Kidney (tissue), 14 donors: Measurements from ENCODE around the gene XPO1. TPM values are rescaled to one million over a fixed set of nuclear protein-coding genes. Genes with fewer than 3 reads are reported as not detected.
"Not testable (repeated sequence)": the region's sequence is repeated elsewhere in the genome, so short reads cannot be mapped to it uniquely, and the experiment has no call there.

Source experiments
- DNase-seq, 5 donors: peaks; one replicate each; pipeline ENCODE4 v3.0.0-alpha.2; 2013 to 2020
- FAIRE-seq: peaks from 2 replicates; lab custom pipeline; 2012; peaks lifted over from hg19 to GRCh38; lab: Jason Lieb, UNC
- H3K27ac ChIP-seq, 2 donors: one replicate each; pipeline ENCODE4 v1.7.0; 2013; ENCODE audit warnings: low read depth in 2 of 2, low read length in 2 of 2, inconsistent platforms in 1 of 2
- H3K27me3 ChIP-seq: one replicate; pipeline ENCODE4 v1.7.1; 2013; ENCODE audit warnings: low read length, inconsistent platforms; ENCODE audit not compliant: control insufficient read depth, insufficient read depth
- H3K36me3 ChIP-seq, 3 donors: one replicate each; pipeline versions ENCODE4 v1.7.0 to v1.7.1; 2013; ENCODE audit warnings: low read length in 3 of 3, control low read depth in 1 of 3, inconsistent platforms in 1 of 3; ENCODE audit not compliant: insufficient read depth in 3 of 3, control insufficient read depth in 2 of 3
- H3K4me1 ChIP-seq, 3 donors: one replicate each; pipeline versions ENCODE4 v1.7.0 to v1.7.1; 2013; ENCODE audit warnings: low read length in 3 of 3, inconsistent platforms in 1 of 3, low read depth in 1 of 3; ENCODE audit not compliant: control insufficient read depth in 2 of 3, insufficient read depth in 2 of 3
- H3K4me3 ChIP-seq, 3 donors: one replicate each; pipeline versions ENCODE4 v1.7.0 to v1.8.1; 2013; ENCODE audit warnings: low read length in 3 of 3, control low read depth in 1 of 3, inconsistent platforms in 1 of 3
- H3K9ac ChIP-seq, 3 donors: one replicate each; pipeline versions ENCODE4 v1.7.0 to v1.7.1; 2013; ENCODE audit warnings: low read length in 3 of 3, control low read depth in 1 of 3, inconsistent platforms in 1 of 3
- H3K9me3 ChIP-seq, 3 donors: one replicate each; pipeline versions ENCODE4 v1.7.0 to v1.7.1; 2013; ENCODE audit warnings: low read length in 3 of 3, control low read depth in 1 of 3, inconsistent platforms in 1 of 3; ENCODE audit not compliant: control insufficient read depth in 2 of 3, insufficient read depth in 1 of 3
- CTCF ChIP-seq: IDR thresholded peaks from 3 replicates; pipeline ENCODE4 v1.5.1; 2012; ENCODE audit warnings: mild to moderate bottlenecking, moderate library complexity, borderline replicate concordance; ENCODE audit not compliant: insufficient read depth; ENCODE audit errors: extremely low read depth
- intact Hi-C: fragments of 100-400 bp; cut with DNase I; formaldehyde crosslinking; loops from one replicate; pipeline ENCODE4 v1.11.1; 2022
- polyA plus RNA-seq: library from polyadenylated mRNA; stranded (reverse); fragments of 350-450 nt; fragmentation: Illumina TruSeq; extraction: RNeasy Lipid Tissue Mini Kit (QIAGEN cat#74804); gene quantifications from one replicate; pipeline ENCODE4 v1.2.3, GENCODE V29; 2014; ENCODE audit warnings: low read depth, low replicate concordance; ENCODE audit not compliant: insufficient read depth
- total RNA-seq: library from RNA; stranded (reverse); fragmentation: NEBNext Ultra II Directional; extraction: Animal tissue kit (Norgen Biotek cat#: 25700); gene quantifications from one replicate; pipeline ENCODE4 v1.2.1, GENCODE V29; 2021
- donor health status: control.
- donor health status: control.
- donor health status: control.
- donor health status: control.
- donor health status: control.
- donor health status: DM: yes; HTN: yes; CAD: no.
- donor health status: Normal renal cell carcinoma (clear cell type).

Gene XPO1
- total and polyA plus RNA-seq, 2 donors from 2014 or later, result 37.8 to 117 TPM

- H3K9me3 ChIP-seq, result peaks cover 0 to 2% (median 0%) of the 10 kb centered on the region in 3 donors
- no peaks in the 10 kb centered on the region for H3K36me3 ChIP-seq
- no peaks in the 10 kb centered on the region for H3K27me3 ChIP-seq
- no peak overlapping the region for H3K4me3 ChIP-seq
- H3K4me1 ChIP-seq, result peaks cover 0 to 4% (median 0%) of the 10 kb centered on the region in 3 donors
- FAIRE-seq, result no peak
- no peak for DNase-seq
- TF ChIP-seq CTCF, result no peak
- no peak overlapping the region for H3K9ac ChIP-seq
- intact Hi-C loops, result no loop called here
- H3K27ac ChIP-seq, result no peak overlapping the region
These were observed 87.0 kb downstream of the XPO1 start for GRCh38 chr2:61451178-61451577.

- no peak overlapping the region for H3K27ac ChIP-seq
- intact Hi-C loops, result no loop called here
- no peak for DNase-seq
- no peak for TF ChIP-seq CTCF
- H3K4me1 ChIP-seq, result no peaks in the 10 kb centered on the region
- no peaks in the 10 kb centered on the region for H3K27me3 ChIP-seq
- no peaks in the 10 kb centered on the region for H3K36me3 ChIP-seq
- H3K9me3 ChIP-seq, result peaks cover 0 to 2% (median 0%) of the 10 kb centered on the region in 3 donors
- no peak overlapping the region for H3K4me3 ChIP-seq
- no peak overlapping the region for H3K9ac ChIP-seq
- FAIRE-seq, result no peak
These were observed 88.0 kb downstream of the XPO1 start for GRCh38 chr2:61450144-61450543.

DNA sequence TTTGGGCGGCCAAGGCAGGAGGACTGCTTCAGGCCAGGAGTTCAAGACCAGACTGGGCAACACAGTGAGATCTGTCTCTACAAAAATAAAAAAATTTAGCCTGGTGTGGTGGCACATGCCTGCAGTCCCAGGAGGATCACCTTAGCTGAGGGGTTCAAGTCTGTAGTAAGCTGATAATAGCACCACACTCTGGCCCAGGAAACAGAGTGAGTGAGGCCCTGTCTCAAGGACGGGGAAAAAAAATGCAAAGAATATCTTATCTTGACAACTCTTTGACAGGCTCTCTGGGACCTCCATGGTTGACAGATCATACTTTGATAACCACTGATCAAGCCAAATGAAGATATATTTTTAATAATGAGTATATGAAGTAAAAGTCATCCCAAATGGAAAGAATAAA, 89.9 kb downstream of the XPO1 start:
- no peak overlapping the region for H3K9ac ChIP-seq
- peaks cover 0 to 6% (median 0%) of the 10 kb centered on the region in 3 donors for H3K4me1 ChIP-seq
- H3K4me3 ChIP-seq, result no peak overlapping the region
- intact Hi-C loops, result no loop called here
- DNase-seq (no peak), FAIRE-seq (no peak)
- H3K9me3 ChIP-seq, result peaks cover 0 to 2% (median 0%) of the 10 kb centered on the region in 3 donors
- no peak overlapping the region for H3K27ac ChIP-seq
- H3K36me3 ChIP-seq, result no peaks in the 10 kb centered on the region
- no peaks in the 10 kb centered on the region for H3K27me3 ChIP-seq
- TF ChIP-seq CTCF, result no peak

GRCh38 chr2:61446971-61447370, 91.2 kb downstream of the XPO1 start:
- H3K9ac ChIP-seq, intact Hi-C loops, FAIRE-seq, H3K9me3 ChIP-seq, H3K4me3 ChIP-seq, DNase-seq, H3K36me3 ChIP-seq, H3K4me1 ChIP-seq, H3K27me3 ChIP-seq, H3K27ac ChIP-seq: not testable (repeated sequence)
